GM21717 (cell line): ENCODE data around the gene RUFY4.
A peak's percentile ranks its signal among the peaks of the same experiment; 100 is the strongest.

ENCODE experiments used
- ATAC-seq: cut with Tn5 transposase; IDR thresholded peaks from one replicate; pipeline ENCODE4 v1.9.1; 2021; ENCODE audit warnings: mild to moderate bottlenecking, moderate library complexity; ENCODE audit not compliant: unreplicated experiment

Gene RUFY4

DNA sequence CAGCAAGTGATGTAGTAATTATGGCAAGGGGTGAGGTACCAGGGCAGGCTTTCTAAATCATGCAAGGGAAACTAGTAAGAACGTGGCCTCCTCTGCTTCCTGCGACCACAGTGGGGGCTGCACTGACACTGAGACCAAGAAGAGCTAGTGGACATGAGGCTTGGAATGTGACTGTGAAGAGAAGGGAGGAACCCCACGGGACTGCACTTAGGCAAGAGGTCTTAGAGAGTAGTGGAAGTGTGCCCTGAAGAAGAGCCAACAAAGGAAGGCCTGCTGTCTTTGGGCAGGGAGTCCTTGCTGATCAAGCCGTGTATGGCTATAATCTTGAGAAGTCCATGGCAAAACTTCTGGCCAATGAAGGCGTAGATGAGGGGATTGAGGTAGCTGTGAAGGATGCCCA, 8.9 kb upstream of the RUFY4 start:
- ATAC-seq = no peak

GRCh38 chr2:218060950-218061660, 7.9 kb upstream of the RUFY4 start:
- ATAC-seq = no peak

- peak; percentile 85 for ATAC-seq
Observed at GRCh38 chr2:218063486-218063885, 5.6 kb upstream of the RUFY4 start.

- peak; percentile 7 for ATAC-seq
Observed at GRCh38 chr2:218063896-218064295, 5.2 kb upstream of the RUFY4 start.

DNA sequence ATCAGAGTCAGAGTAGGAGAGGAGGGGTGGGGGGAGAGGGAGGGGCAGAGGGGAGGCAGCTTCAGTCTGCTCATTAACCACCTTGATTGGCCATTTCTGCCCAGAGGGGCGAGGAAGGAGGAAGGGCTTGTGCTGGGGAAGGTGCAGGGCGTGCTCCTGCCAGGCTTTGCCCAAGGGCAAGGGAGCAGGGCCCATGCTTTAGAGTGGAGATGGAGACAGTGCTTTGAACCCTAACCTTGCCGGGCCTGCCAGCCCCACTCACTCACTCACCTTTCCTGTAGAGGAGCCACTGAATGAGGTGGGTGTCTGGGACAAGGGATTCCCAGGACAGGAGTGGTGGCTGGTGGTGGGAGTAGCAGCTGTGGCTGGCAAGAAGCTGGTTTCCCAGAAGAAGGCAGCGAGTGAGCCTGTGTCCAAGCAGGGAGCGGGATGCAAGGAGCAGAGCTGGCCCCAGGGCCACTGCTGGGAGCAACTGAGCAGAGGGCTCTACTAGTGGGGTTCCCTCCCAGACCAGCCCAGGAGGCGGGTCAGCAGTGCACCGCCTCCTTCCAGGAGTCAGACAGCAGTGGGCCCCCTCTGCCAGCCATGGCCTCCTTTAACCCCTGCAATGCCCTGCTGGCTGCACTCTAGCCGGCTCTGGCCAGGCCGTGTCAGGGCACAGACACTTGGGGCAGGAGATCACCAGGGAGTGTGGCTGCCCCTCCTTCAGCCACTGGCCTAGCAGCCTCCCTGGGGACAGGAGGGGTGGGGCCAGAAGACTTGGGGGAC, 3.6 kb upstream of the RUFY4 start:
- no peak for ATAC-seq

DNA sequence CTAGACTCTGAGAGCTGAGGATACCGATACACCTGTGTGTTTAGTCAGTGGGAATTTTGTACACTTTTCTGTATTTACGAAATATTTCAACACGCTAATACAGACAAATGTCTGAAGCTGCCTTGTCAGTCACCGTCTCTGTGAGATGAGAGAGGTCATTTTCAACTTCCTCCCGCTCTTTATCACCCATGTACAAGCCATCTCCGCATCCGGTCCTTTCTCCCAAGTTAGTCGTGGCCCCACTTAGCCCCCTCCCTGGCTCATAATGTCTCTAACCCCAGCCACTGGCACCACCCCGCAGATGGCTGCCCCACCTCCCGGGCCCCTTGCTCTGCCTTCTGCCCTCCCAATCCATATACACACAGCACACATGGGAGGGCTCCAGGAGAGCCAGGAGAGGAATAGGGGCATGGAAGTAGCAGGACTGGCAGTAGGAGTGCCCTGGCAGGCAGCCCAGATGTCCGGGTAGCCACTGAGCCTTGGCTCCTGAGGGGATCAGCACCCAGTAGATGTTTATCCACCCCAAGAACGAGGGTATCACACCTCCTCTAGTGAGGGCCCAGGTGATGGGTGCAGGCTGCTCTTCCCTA, 2.0 kb upstream of the RUFY4 start:
- ATAC-seq = no peak

DNA sequence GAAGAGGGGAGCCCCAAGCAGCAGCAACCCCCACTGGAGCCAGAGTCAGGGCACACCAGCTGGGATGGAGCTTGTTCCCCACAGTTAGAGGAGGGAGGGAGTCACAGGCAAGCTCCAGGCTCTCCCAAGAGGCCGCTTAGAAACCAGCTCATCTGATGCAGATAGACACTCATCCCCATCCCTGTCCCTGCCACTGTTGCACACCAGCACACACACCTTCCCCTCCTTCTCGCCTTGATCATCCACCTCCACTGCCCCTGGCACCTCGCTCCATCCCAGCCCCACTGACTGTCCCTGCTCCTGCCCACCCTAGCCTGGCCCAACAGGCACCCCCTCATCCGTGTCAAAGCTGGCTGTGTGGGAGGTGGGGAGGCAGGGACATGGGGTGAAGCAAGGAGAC, 1.5 kb upstream of the RUFY4 start:
- ATAC-seq = no peak

- ATAC-seq = no peak
Observed at GRCh38 chr2:218069606-218070300, 700 bp downstream of the RUFY4 start.

DNA sequence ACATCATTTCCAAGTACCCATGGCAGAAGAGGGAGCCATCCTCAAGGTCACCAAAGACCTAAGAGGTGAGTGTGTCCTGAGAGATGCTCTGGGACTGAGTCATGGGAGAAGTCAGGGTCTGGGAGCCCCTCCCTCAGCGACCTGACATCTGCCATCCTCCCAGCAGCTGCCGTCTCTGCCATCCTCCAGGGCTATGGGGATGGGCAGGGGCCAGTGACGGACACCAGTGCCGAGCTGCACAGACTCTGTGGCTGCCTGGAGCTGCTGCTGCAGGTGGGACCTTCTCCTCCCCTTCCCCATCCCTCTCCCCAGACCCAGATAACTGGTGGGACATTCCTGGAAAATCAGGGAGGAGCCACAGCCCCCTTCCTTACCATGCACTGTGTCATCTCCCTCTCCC, 1.5 kb downstream of the RUFY4 start:
- no peak for ATAC-seq

- ATAC-seq = no peak
Observed at GRCh38 chr2:218071218-218071937, 2.3 kb downstream of the RUFY4 start.

DNA sequence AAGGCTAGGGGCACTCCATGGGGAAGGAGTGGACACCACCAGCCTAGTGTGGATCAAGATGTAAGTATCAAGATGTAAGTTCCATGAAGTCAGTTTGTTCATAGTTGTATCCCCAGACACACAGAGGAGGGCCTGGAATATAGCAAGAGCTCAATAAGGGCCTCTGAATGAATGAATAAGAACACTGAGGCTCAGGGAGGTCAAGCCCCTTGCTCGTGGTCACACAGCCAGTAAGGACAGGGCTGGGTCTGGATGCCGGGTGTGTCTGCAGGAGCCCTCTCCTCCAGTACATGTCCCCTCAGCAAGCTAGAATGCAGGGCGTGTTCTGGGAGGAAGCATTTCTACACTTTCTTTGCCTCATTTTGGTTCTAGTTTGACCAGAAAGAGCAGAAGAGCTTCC, 2.9 kb downstream of the RUFY4 start:
- no peak for ATAC-seq

DNA sequence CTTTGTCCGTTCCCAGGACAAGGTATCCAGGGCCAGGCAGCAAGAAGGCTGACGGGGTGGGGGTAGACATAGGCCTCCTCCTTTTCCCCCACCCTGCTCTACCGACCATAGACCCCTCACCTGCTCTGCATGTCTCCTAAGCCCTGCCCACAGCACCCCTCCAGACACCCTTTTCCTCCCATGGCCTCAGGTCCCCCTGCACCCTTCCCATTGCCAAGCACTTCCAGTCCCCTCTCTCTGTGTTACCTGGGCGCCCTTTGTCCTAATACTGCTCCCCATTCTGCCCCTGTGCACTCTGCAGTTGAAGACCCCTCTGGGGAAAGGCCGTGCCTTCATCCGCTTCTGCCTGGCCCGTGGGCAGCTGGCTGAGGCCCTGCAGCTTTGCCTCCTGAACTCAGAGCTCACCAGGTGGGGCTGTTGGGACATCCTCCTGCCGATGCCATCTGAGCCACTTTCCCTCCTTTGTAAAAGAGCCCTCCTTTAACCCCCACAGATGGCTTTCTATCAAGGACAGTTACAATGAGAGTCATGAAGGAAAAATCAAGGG, 3.5 kb downstream of the RUFY4 start:
- no peak for ATAC-seq

- ATAC-seq = no peak
Observed at GRCh38 chr2:218073185-218073584, 4.1 kb downstream of the RUFY4 start.

DNA sequence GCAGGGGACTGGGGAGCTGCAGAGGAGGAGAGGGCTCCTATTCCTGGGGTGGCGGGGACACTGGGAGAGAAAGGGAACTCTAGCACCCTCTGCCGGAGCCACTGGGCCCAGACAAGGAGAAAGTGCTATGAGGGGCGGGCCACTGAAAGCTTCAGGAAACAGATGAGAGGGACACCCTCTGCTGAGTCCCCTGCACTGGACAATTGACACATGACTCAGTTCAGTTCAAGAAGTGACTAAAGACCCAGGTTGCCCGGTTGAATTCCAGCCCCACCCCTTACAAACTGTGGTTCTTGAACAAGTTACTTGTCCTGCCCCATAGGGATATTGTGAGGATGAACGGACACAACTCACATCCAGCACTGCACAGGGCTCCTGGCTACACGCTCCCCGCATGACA, 5.0 kb downstream of the RUFY4 start:
- no peak for ATAC-seq

- no peak for ATAC-seq
Observed at GRCh38 chr2:218075975-218076811, 7.1 kb downstream of the RUFY4 start.

DNA sequence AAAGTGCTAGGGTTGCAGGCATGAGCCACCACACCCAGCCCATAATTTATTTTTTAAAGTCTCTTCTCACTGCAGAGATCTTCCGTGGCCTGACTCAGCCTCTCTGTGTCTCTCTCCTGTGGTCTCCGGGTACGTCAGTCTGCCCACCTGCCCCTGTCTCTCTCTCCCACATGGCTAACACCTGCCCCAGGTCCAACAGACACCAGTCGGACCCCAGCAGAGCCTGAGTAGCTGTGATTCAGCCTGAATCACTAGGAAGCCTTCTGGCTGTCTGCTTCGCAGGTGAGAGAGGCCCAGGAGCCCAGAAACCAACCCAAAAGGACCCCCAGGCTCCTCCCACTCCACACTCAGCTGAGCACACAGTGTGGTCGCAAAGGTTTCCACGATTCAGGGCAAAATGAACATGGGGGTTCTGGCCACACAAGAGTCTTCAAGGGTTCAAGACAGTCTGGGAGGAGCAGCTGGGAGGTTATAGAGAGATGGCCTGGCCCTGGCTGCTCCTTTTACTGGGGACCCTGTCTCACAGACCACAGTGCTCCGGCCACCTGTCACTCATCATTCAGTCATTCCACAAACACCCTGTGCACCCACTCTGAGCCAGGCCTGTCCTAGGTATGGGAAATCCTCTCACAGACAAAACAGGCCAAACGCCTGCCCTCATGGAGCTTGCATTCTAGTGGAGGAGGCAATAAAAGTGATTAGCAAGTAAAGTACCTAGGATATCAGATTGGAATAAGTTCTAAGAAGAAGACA, 8.6 kb downstream of the RUFY4 start:
- no peak for ATAC-seq

- ATAC-seq = no peak
Observed at GRCh38 chr2:218079943-218080913, 11.2 kb downstream of the RUFY4 start.

- peak; percentile 92 for ATAC-seq
Observed at GRCh38 chr2:218081063-218081462, 12.0 kb downstream of the RUFY4 start.
